Panc1 (cell line): Measurements from ENCODE around the gene SCAF1. TPM values are rescaled to one million over a fixed set of nuclear protein-coding genes. Genes with fewer than 3 reads are reported as not detected.

Source experiments
- ATAC-seq: fragments of 200-7000 bp; cut with Tn5 transposase; 2 replicates; pipeline ENCODE4 v1.9.1; 2020; ENCODE audit warnings: mild to moderate bottlenecking, moderate library complexity
- BruUV-seq: library from RNA; stranded (reverse); fragments of 400-500 nt; replicated peaks from 2 replicates; lab custom pipeline; 2021; lab: Mats Ljungman, UMichigan
- CTCF ChIA-PET: fragments of 300-600 bp; sonication (Branson Sonifier 250); formaldehyde crosslinking; loops from one replicate; lab custom pipeline; 2022; ENCODE audit warnings: antibody characterized with exemption; lab: Charles Lee
- POLR2A ChIA-PET: fragments of 300-600 bp; sonication (Branson Sonifier 250); formaldehyde crosslinking; loops from one replicate; lab custom pipeline; 2022; ENCODE audit warnings: antibody characterized with exemption; lab: Charles Lee
- DNase-seq: peaks from one replicate; pipeline ENCODE4 v3.0.0-alpha.2; 2010; ENCODE audit warnings: low read depth, low spot score
- H3K27ac ChIP-seq: 2 replicates; pipeline ENCODE4 v1.5.1; 2011; ENCODE audit warnings: mild to moderate bottlenecking, low read length, inconsistent platforms
- H3K27me3 ChIP-seq: fragments of 200-500 bp; sonication (Bioruptor generic); 2 replicates; pipeline ENCODE4 v1.6.0; 2014; ENCODE audit warnings: low read length, inconsistent platforms; ENCODE audit not compliant: control insufficient read depth, insufficient read depth
- H3K36me3 ChIP-seq: fragments of 200-500 bp; sonication (Bioruptor generic); 2 replicates; pipeline ENCODE4 v1.5.1; 2014; ENCODE audit warnings: inconsistent platforms, mild to moderate bottlenecking, low read length, moderate library complexity; ENCODE audit not compliant: control insufficient read depth, insufficient read depth
- H3K4me1 ChIP-seq: 2 replicates; pipeline ENCODE4 v1.5.1; 2011; ENCODE audit warnings: inconsistent platforms, mild to moderate bottlenecking, low read length, moderate library complexity; ENCODE audit not compliant: control insufficient read depth, insufficient read depth
- H3K4me3 ChIP-seq, 2 experiments: 2 replicates each; pipeline ENCODE4 v1.5.1; 2011 to 2012; ENCODE audit warnings: low read depth in 2 of 2, low read length in 2 of 2, mild to moderate bottlenecking in 2 of 2, inconsistent platforms in 1 of 2, moderate library complexity in 1 of 2
- H3K9me3 ChIP-seq: fragments of 200-500 bp; sonication (Bioruptor generic); 2 replicates; pipeline ENCODE4 v1.5.1; 2014; ENCODE audit warnings: low read depth, mild to moderate bottlenecking, inconsistent platforms, low read length, moderate library complexity; ENCODE audit not compliant: control insufficient read depth, insufficient read depth
- POLR2AphosphoS5 ChIP-seq: IDR thresholded peaks from 2 replicates; pipeline ENCODE4 v1.6.1; 2012; ENCODE audit warnings: mild to moderate bottlenecking, low read depth, low read length, moderate library complexity
- SIN3A ChIP-seq: IDR thresholded peaks from 2 replicates; pipeline ENCODE4 v1.6.1; 2012; ENCODE audit warnings: low read depth, mild to moderate bottlenecking, low read length, moderate library complexity, borderline replicate concordance; ENCODE audit not compliant: insufficient read depth
- TCF7L2 ChIP-seq: IDR thresholded peaks from 2 replicates; pipeline ENCODE4 v1.6.1; 2011; ENCODE audit warnings: mild to moderate bottlenecking, low read depth, low read length, inconsistent platforms
- in situ Hi-C: cut with HindIII; loops from 2 replicates; pipeline ENCODE4 v1.10.0; 2016; ENCODE audit warnings: low sequenced_read_pairs, low pct_unique_long_range_greater_than_20kb
- intact Hi-C: fragments of 100-400 bp; cut with micrococcal nuclease; formaldehyde crosslinking; loops from one replicate; pipeline ENCODE4 v1.10.0; 2022; ENCODE audit not compliant: unreplicated experiment
- total RNA-seq: library from RNA; stranded (reverse); gene quantifications from one replicate; pipeline ENCODE4 v1.2.1, GENCODE V29; 2021; ENCODE audit not compliant: unreplicated experiment
- TF ChIP-seq, protein P1 (sequence below), 2 experiments: IDR thresholded peaks; 2 replicates each; pipeline ENCODE4 v1.6.1; 2011 to 2012; ENCODE audit warnings: low read depth in 2 of 2, control low read depth in 1 of 2, low read length in 1 of 2, mild to moderate bottlenecking in 1 of 2, moderate library complexity in 1 of 2; ENCODE audit not compliant: insufficient read depth in 1 of 2
- TF ChIP-seq, protein P2 (sequence below): fragments of 450-650 bp; IDR thresholded peaks from 2 replicates; pipeline ENCODE4 v1.5.1; 2017; ENCODE audit warnings: mild to moderate bottlenecking

Gene SCAF1
- total RNA-seq, 1 experiment from 2014 or later: 77.4 TPM

DNA sequence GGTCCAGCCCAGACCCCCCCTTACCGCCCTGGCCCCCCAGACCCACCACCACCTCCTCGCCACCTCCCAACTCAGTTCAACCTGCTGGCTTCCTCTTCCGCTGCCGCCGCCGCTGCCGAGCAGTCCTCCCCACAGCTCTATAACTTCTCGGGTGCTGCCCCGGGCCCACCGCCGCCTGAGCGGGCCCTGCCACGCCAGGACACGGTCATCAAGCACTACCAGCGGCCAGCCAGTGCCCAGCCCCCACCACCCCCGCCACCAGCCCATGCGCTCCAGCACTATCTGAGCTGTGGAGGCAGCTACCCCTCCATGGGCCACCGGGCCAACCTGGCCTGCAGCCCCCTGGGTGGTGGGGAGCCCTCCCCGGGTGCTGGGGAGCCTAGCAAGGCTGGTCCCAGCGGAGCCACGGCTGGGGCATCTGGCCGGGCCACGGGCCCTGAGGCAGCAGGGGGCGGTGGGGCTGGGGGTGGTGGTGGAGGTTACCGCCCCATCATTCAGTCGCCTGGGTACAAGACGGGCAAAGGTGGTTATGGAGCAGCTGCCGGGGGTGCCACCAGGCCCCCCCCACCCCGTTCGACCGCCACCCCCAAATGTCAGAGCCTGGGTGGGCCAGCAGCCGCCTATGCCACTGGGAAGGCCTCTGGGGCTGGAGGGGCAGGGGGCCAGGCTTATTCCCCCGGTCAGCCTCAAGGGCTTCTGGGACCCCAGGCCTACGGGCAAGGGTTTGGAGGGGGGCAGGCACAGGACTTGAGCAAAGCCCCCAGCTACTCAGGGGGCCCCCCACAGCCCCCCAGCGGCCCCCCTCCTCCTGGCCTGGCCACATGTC is 46.8 kb upstream of the SCAF1 start:
- in situ Hi-C loops (no loop called here), intact Hi-C loops (no loop called here)
- DNase-seq (no peak), ATAC-seq (no peak)
- no peak overlapping the region for H3K4me3 ChIP-seq
- H3K9me3 ChIP-seq: no peaks in the 10 kb centered on the region
- ChIA-PET CTCF (no interaction called here), POLR2A (no interaction called here)
- H3K4me1 ChIP-seq: peaks cover 8% of the 10 kb centered on the region
- H3K27me3 ChIP-seq: no peaks in the 10 kb centered on the region
- H3K27ac ChIP-seq: no peak overlapping the region
- TF ChIP-seq, protein P1, sequence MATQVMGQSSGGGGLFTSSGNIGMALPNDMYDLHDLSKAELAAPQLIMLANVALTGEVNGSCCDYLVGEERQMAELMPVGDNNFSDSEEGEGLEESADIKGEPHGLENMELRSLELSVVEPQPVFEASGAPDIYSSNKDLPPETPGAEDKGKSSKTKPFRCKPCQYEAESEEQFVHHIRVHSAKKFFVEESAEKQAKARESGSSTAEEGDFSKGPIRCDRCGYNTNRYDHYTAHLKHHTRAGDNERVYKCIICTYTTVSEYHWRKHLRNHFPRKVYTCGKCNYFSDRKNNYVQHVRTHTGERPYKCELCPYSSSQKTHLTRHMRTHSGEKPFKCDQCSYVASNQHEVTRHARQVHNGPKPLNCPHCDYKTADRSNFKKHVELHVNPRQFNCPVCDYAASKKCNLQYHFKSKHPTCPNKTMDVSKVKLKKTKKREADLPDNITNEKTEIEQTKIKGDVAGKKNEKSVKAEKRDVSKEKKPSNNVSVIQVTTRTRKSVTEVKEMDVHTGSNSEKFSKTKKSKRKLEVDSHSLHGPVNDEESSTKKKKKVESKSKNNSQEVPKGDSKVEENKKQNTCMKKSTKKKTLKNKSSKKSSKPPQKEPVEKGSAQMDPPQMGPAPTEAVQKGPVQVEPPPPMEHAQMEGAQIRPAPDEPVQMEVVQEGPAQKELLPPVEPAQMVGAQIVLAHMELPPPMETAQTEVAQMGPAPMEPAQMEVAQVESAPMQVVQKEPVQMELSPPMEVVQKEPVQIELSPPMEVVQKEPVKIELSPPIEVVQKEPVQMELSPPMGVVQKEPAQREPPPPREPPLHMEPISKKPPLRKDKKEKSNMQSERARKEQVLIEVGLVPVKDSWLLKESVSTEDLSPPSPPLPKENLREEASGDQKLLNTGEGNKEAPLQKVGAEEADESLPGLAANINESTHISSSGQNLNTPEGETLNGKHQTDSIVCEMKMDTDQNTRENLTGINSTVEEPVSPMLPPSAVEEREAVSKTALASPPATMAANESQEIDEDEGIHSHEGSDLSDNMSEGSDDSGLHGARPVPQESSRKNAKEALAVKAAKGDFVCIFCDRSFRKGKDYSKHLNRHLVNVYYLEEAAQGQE (IDR thresholded peaks at IDR 0.05; ENCODE audit: insufficient read depth in 1 of 2, low read depth in 2 of 2, low read length in 1 of 2): no peak
- TF ChIP-seq TCF7L2 (no peak), POLR2AphosphoS5 (no peak), SIN3A (no peak)
- TF ChIP-seq, protein P2, sequence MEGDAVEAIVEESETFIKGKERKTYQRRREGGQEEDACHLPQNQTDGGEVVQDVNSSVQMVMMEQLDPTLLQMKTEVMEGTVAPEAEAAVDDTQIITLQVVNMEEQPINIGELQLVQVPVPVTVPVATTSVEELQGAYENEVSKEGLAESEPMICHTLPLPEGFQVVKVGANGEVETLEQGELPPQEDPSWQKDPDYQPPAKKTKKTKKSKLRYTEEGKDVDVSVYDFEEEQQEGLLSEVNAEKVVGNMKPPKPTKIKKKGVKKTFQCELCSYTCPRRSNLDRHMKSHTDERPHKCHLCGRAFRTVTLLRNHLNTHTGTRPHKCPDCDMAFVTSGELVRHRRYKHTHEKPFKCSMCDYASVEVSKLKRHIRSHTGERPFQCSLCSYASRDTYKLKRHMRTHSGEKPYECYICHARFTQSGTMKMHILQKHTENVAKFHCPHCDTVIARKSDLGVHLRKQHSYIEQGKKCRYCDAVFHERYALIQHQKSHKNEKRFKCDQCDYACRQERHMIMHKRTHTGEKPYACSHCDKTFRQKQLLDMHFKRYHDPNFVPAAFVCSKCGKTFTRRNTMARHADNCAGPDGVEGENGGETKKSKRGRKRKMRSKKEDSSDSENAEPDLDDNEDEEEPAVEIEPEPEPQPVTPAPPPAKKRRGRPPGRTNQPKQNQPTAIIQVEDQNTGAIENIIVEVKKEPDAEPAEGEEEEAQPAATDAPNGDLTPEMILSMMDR: no peak
- H3K36me3 ChIP-seq: peaks cover 4% of the 10 kb centered on the region; the same call in 1 of the 2 replicates
- BruUV-seq: no TSS peak

DNA sequence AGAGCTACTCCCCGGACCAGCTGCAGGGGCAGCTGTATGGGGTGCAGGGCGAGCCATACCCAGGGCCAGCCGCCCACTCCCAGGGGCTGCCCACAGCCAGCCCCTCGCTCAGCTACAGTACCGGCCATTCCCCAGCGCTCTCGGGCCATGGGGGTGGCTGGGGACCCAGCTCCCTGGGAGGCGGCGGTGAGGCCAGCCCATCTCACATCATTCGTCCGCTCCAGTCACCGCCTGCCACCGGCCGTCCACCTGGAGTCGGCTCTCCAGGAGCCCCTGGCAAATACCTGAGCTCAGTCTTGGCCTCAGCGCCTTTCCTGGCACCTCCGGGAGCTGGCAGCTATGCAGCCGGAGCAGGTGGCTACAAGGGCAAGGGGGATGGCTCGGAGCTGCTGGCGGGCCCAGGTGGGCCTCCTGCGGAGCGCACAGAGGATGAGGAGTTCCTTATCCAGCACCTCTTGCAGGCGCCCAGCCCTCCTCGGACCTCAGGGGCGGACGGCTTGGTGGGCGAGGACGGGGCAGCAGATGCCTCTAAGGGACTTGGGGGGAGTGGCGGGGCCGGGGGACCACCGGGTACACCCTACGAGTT is 46.1 kb upstream of the SCAF1 start:
- ATAC-seq: no peak
- DNase-seq: no peak
- Histone ChIP-seq H3K4me1 (peaks cover 8% of the 10 kb centered on the region), H3K36me3 (no peaks in the 10 kb centered on the region; the same call in 1 of the 2 replicates), H3K9me3 (no peaks in the 10 kb centered on the region), H3K27me3 (no peaks in the 10 kb centered on the region), H3K4me3 (no peak overlapping the region), H3K27ac (no peak overlapping the region)
- BruUV-seq: no TSS peak
- intact Hi-C loops: no loop called here
- POLR2A ChIA-PET: no interaction called here
- in situ Hi-C loops: no loop called here
- CTCF ChIA-PET: no interaction called here
- no peak for TF ChIP-seq POLR2AphosphoS5
- TF ChIP-seq, protein P2: no peak
- TF ChIP-seq, protein P1 (IDR thresholded peaks at IDR 0.05; ENCODE audit: insufficient read depth in 1 of 2, low read depth in 2 of 2, low read length in 1 of 2): no peak
- no peak for TF ChIP-seq SIN3A
- TF ChIP-seq TCF7L2: no peak
